Common myeloid progenitor, CD34-positive (primary cell): ENCODE data around the gene TXNIP.

Source experiments
- CTCF ChIA-PET: fragments of 350-600 bp; sonication (Branson Sonifier 250); formaldehyde crosslinking; loops from one replicate; lab custom pipeline; 2021; ENCODE audit warnings: antibody characterized with exemption; lab: Charles Lee
- POLR2A ChIA-PET: fragments of 350-600 bp; sonication (Branson Sonifier 250); formaldehyde crosslinking; loops from one replicate; lab custom pipeline; 2021; ENCODE audit warnings: antibody characterized with exemption; lab: Charles Lee
- DNase-seq, 3 donors: peaks; one replicate each; pipeline versions ENCODE4 v3.0.0 to v3.0.0-alpha.2; 2013
- H3K27ac ChIP-seq, 2 experiments: 1 replicate in 1 of 2; 2 replicates in 1 of 2; pipeline ENCODE4 v1.7.0; 2013; ENCODE audit warnings: inconsistent platforms in 2 of 2, low read length in 2 of 2, mild to moderate bottlenecking in 2 of 2, low read depth in 1 of 2, moderate library complexity in 1 of 2; ENCODE audit not compliant: severe bottlenecking in 2 of 2, insufficient read depth in 1 of 2, poor library complexity in 1 of 2
- H3K27me3 ChIP-seq, 5 experiments: replicated peaks in 2 of 5; 1 replicate in 3 of 5; 2 replicates in 2 of 5; pipeline versions ENCODE4 v1.6.1 to v1.7.0; 2013; ENCODE audit warnings: low read length in 4 of 5, mild to moderate bottlenecking in 2 of 5, moderate library complexity in 2 of 5, inconsistent platforms in 1 of 5; ENCODE audit not compliant: insufficient read depth in 5 of 5, control insufficient read depth in 4 of 5
- H3K36me3 ChIP-seq, 4 experiments: 1 replicate in 2 of 4; 2 replicates in 2 of 4; pipeline versions ENCODE4 v1.6.1 to v1.7.0; 2013; ENCODE audit warnings: low read length in 3 of 4, control low read depth in 1 of 4, mild to moderate bottlenecking in 1 of 4; ENCODE audit not compliant: control insufficient read depth in 4 of 4, insufficient read depth in 4 of 4
- H3K4me1 ChIP-seq, 4 experiments: 1 replicate in 3 of 4; 2 replicates in 1 of 4; pipeline versions ENCODE4 v1.6.1 to v1.7.1; 2013; ENCODE audit warnings: low read length in 3 of 4, mild to moderate bottlenecking in 3 of 4, control low read depth in 1 of 4, inconsistent platforms in 1 of 4, moderate library complexity in 1 of 4; ENCODE audit not compliant: control insufficient read depth in 4 of 4, insufficient read depth in 4 of 4; ENCODE audit errors: control extremely low read depth in 1 of 4
- H3K4me3 ChIP-seq, 7 experiments: 1 replicate in 4 of 7; 2 replicates in 3 of 7; pipeline versions ENCODE4 v1.5.1 to v1.7.0; 2013; ENCODE audit warnings: mild to moderate bottlenecking in 7 of 7, low read length in 6 of 7, moderate library complexity in 6 of 7, inconsistent platforms in 2 of 7, low read depth in 2 of 7, control low read depth in 1 of 7; ENCODE audit not compliant: insufficient read depth in 4 of 7, control insufficient read depth in 1 of 7; ENCODE audit errors: extremely low read depth in 1 of 7
- H3K9me3 ChIP-seq, 5 experiments: 1 replicate in 4 of 5; 2 replicates in 1 of 5; pipeline versions ENCODE4 v1.6.1 to v1.7.1; 2013; ENCODE audit warnings: low read length in 4 of 5, mild to moderate bottlenecking in 2 of 5, inconsistent platforms in 1 of 5, low read depth in 1 of 5, moderate library complexity in 1 of 5; ENCODE audit not compliant: control insufficient read depth in 4 of 5, insufficient read depth in 2 of 5; ENCODE audit errors: control extremely low read depth in 1 of 5
- WGBS: methylation state at CpG from one replicate; pipeline ENCODE4 v1.1.5; 2013; ENCODE audit not compliant: insufficient coverage; 5-methylcytosine and 5-hydroxymethylcytosine counted together

TXNIP gene

GRCh38 chr1:145956361-145956760, 40.0 kb downstream of the TXNIP start:
- CTCF ChIA-PET = interaction anchor here (0.6 to 1.4 kb wide), 2 partner anchors 9 to 42 kb away, joined by 3 read pairs; no protein-coding TSS in a partner anchor
- H3K36me3 ChIP-seq = peaks cover 0 to 6% (median 4%) of the 10 kb centered on the region in 4 experiments
- peaks cover 29 to 60% (median 49%) of the 10 kb centered on the region in 4 experiments for H3K4me1 ChIP-seq
- POLR2A ChIA-PET = no interaction called here
- peak overlapping the region; percentile 26 to 87 for H3K27ac ChIP-seq
- H3K27me3 ChIP-seq = no peaks in the 10 kb centered on the region
- H3K4me3 ChIP-seq = peak overlapping the region in 6 of 7 experiments; percentile 81 to 95 (median 86)
- DNase-seq = no peak
- H3K9me3 ChIP-seq = no peaks in the 10 kb centered on the region

- 56% methylated on average over 2 of the region's 2 CpGs for WGBS
- ChIA-PET CTCF (interaction anchor here (1.0 to 1.5 kb wide), 4 partner anchors 11 to 25 kb away, joined by 3 to 4 read pairs (median 3); no protein-coding TSS in a partner anchor), POLR2A (no interaction called here)
- Histone ChIP-seq H3K9me3 (no peaks in the 10 kb centered on the region), H3K27me3 (no peaks in the 10 kb centered on the region), H3K27ac (no peak overlapping the region), H3K36me3 (peaks cover 0 to 8% (median 5%) of the 10 kb centered on the region in 4 experiments), H3K4me3 (peak overlapping the region in 2 of 7 experiments; percentile 11 to 95), H3K4me1 (peaks cover 29 to 60% (median 45%) of the 10 kb centered on the region in 4 experiments)
- no peak for DNase-seq
Observed at GRCh38 chr1:145955436-145955835, 40.9 kb downstream of the TXNIP start.

GRCh38 chr1:145953861-145954260, 42.5 kb downstream of the TXNIP start:
- CTCF ChIA-PET = interaction anchor here (0.7 kb wide), 2 partner anchors 9 to 13 kb away, joined by 3 read pairs; no protein-coding TSS in a partner anchor
- no peaks in the 10 kb centered on the region for H3K27me3 ChIP-seq
- no peaks in the 10 kb centered on the region for H3K9me3 ChIP-seq
- peaks cover 0 to 8% (median 5%) of the 10 kb centered on the region in 4 experiments for H3K36me3 ChIP-seq
- 95% methylated on average over 3 of the region's 6 CpGs for WGBS
- DNase-seq = no peak
- POLR2A ChIA-PET = no interaction called here
- no peak overlapping the region for H3K27ac ChIP-seq
- H3K4me3 ChIP-seq = no peak overlapping the region
- peaks cover 19 to 47% (median 31%) of the 10 kb centered on the region in 4 experiments for H3K4me1 ChIP-seq

GRCh38 chr1:145952903-145953302, 43.5 kb downstream of the TXNIP start:
- no peak overlapping the region for H3K4me3 ChIP-seq
- no peaks in the 10 kb centered on the region for H3K27me3 ChIP-seq
- H3K36me3 ChIP-seq = peaks cover 0 to 10% (median 5%) of the 10 kb centered on the region in 4 experiments
- no peaks in the 10 kb centered on the region for H3K9me3 ChIP-seq
- no peak for DNase-seq
- H3K4me1 ChIP-seq = peaks cover 14 to 38% (median 22%) of the 10 kb centered on the region in 4 experiments
- CTCF ChIA-PET = no interaction called here
- WGBS = 100% methylated on average over 2 of the region's 3 CpGs
- H3K27ac ChIP-seq = no peak overlapping the region
- POLR2A ChIA-PET = no interaction called here

- no peaks in the 10 kb centered on the region for H3K27me3 ChIP-seq
- H3K36me3 ChIP-seq = peaks cover 6 to 17% (median 11%) of the 10 kb centered on the region in 4 experiments
- CTCF ChIA-PET = interaction anchor here (0.6 to 1.8 kb wide), 5 partner anchors 8 to 15 kb away, joined by 3 to 4 read pairs (median 3); no protein-coding TSS in a partner anchor
- no peak for DNase-seq
- POLR2A ChIA-PET = interaction anchor here (0.6 kb wide), 1 partner anchor 12 kb away, joined by 5 read pairs; no protein-coding TSS in a partner anchor
- no peak overlapping the region for H3K4me3 ChIP-seq
- WGBS = 100% methylated on average over 1 of the region's 1 CpG
- no peaks in the 10 kb centered on the region for H3K9me3 ChIP-seq
- H3K4me1 ChIP-seq = peaks cover 6 to 29% (median 16%) of the 10 kb centered on the region in 4 experiments
- H3K27ac ChIP-seq = no peak overlapping the region
Observed at GRCh38 chr1:145951526-145951925, 44.9 kb downstream of the TXNIP start.

- H3K4me3 ChIP-seq = no peak overlapping the region
- H3K9me3 ChIP-seq = no peaks in the 10 kb centered on the region
- H3K36me3 ChIP-seq = peaks cover 8 to 18% (median 13%) of the 10 kb centered on the region in 4 experiments
- 100% methylated on average over 4 of the region's 4 CpGs for WGBS
- H3K27ac ChIP-seq = no peak overlapping the region
- ChIA-PET POLR2A (no interaction called here), CTCF (interaction anchor here (0.7 to 1.3 kb wide), 2 partner anchors 18 to 26 kb away, joined by 3 to 5 read pairs; no protein-coding TSS in a partner anchor)
- no peak for DNase-seq
- no peaks in the 10 kb centered on the region for H3K27me3 ChIP-seq
- peaks cover 0 to 11% (median 3%) of the 10 kb centered on the region in 4 experiments for H3K4me1 ChIP-seq
Observed at GRCh38 chr1:145949219-145949618, 47.2 kb downstream of the TXNIP start.

- H3K4me1 ChIP-seq = peaks cover 0 to 11% (median 3%) of the 10 kb centered on the region in 4 experiments
- CTCF ChIA-PET = interaction anchor here (1.2 kb wide), 1 partner anchor 9 kb away, joined by 3 read pairs; no protein-coding TSS in a partner anchor
- no peaks in the 10 kb centered on the region for H3K9me3 ChIP-seq
- no peak overlapping the region for H3K4me3 ChIP-seq
- POLR2A ChIA-PET = interaction anchor here (1.2 kb wide), 1 partner anchor 20 kb away, joined by 3 read pairs; the partner anchor contains the start of gene RBM8A
- no peak overlapping the region for H3K27ac ChIP-seq
- 100% methylated on average over 1 of the region's 4 CpGs for WGBS
- H3K27me3 ChIP-seq = no peaks in the 10 kb centered on the region
- DNase-seq = no peak
- H3K36me3 ChIP-seq = peaks cover 11 to 21% (median 16%) of the 10 kb centered on the region in 4 experiments
Observed at GRCh38 chr1:145947551-145947950, 48.8 kb downstream of the TXNIP start.
